Mucosa of rectum (tissue), 2 donors: Measurements from ENCODE around the gene CCDC87.

Experiments used
- H3K27ac ChIP-seq, 2 donors: one replicate each; pipeline ENCODE4 v1.7.0; 2013; ENCODE audit warnings: inconsistent platforms in 2 of 2, low read depth in 2 of 2, low read length in 2 of 2
- H3K27me3 ChIP-seq, 2 donors: one replicate each; pipeline ENCODE4 v1.7.0; 2013; ENCODE audit warnings: low read length in 2 of 2; ENCODE audit not compliant: control insufficient read depth in 2 of 2, insufficient read depth in 2 of 2
- H3K36me3 ChIP-seq, 2 donors: one replicate each; pipeline ENCODE4 v1.7.0; 2013; ENCODE audit warnings: low read length in 2 of 2; ENCODE audit not compliant: control insufficient read depth in 2 of 2, insufficient read depth in 2 of 2
- H3K4me1 ChIP-seq, 2 donors: one replicate each; pipeline ENCODE4 v1.7.0; 2013; ENCODE audit warnings: low read length in 2 of 2, mild to moderate bottlenecking in 1 of 2; ENCODE audit not compliant: control insufficient read depth in 2 of 2, insufficient read depth in 2 of 2
- H3K4me3 ChIP-seq, 2 donors: one replicate each; pipeline ENCODE4 v1.7.0; 2013; ENCODE audit warnings: low read length in 2 of 2
- H3K9ac ChIP-seq, 2 donors: one replicate each; pipeline ENCODE4 v1.7.0; 2013; ENCODE audit warnings: low read length in 2 of 2, low read depth in 1 of 2, mild to moderate bottlenecking in 1 of 2
- H3K9me3 ChIP-seq, 2 donors: one replicate each; pipeline ENCODE4 v1.7.0; 2013; ENCODE audit warnings: low read length in 2 of 2; ENCODE audit not compliant: control insufficient read depth in 2 of 2
- donor health status: healthy.
- donor health status: Normal muscosa, but diverticular disease.

CCDC87 gene

DNA sequence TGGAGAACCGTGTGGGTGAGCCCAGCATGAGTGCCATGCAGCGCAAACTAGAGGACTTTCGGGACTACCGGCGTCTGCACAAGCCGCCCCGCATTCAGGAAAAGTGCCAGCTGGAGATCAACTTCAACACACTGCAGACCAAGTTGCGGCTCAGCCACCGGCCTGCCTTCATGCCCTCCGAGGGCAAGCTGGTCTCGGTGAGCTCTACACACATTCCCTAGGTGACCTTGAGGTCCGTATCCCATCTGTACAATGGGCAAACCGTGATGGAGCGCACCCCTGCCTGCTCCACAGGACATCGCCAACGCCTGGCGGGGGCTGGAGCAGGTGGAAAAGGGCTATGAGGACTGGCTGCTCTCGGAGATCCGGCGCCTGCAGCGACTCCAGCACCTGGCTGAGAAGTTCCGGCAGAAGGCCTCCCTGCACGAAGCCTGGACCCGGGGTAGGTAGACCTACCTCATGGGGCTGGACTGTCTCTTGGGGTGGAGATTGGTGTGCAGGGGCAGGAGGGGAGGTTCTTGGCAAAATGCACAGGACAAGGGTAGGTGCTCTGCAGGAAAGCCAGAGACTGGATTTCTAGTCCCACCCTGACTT is 35.0 kb downstream of the CCDC87 start:
- Histone ChIP-seq H3K9ac (no peak overlapping the region), H3K36me3 (no peaks in the 10 kb centered on the region), H3K27me3 (peaks cover 2 to 5% of the 10 kb centered on the region in 2 donors), H3K27ac (no peak overlapping the region), H3K4me3 (no peak overlapping the region), H3K4me1 (peaks cover 0 to 2% of the 10 kb centered on the region in 2 donors), H3K9me3 (no peaks in the 10 kb centered on the region)

DNA sequence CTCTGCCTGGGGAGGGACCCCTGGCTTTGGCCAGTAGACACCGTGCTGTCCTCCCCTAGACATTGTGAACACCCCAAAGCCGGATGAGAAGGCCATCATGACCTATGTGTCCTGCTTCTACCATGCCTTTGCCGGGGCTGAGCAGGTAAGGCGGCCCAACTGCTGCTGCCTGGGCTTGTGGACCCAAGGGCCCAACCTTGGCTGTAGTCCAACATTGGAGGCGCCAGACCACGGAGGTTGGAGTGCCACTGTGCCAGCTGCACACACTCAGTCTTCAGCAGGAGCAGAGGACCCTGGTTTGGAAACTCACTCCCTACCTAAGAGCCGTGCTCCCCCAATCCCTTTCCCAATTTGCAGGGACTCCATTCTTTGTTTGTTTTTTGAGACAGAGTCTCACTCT is 36.8 kb downstream of the CCDC87 start:
- H3K27me3 ChIP-seq: peaks cover 2 to 5% of the 10 kb centered on the region in 2 donors

DNA sequence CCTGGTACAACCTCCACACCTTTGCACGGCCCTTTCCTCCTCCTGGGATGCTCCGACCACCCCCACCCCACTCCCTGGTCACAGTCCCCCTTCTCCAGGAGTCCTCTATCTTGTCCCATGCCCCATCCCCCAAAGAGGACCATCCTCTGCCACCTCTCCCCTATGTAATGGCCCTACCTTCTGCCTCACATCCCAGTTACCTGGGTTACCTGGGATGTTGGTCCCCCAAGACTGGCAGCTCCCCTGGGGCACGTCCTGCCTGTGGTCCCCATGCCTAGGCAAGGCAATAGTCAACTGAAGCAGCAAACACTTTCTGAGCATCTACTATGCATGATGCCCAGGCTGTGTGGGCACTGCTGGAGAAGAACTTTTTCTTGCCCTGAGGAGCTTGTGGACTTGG is 37.4 kb downstream of the CCDC87 start:
- H3K27me3 ChIP-seq: peaks cover 2 to 5% of the 10 kb centered on the region in 2 donors
- H3K9me3 ChIP-seq: no peaks in the 10 kb centered on the region
- no peak overlapping the region for H3K27ac ChIP-seq
- no peak overlapping the region for H3K9ac ChIP-seq
- H3K4me3 ChIP-seq: no peak overlapping the region
- H3K36me3 ChIP-seq: no peaks in the 10 kb centered on the region
- H3K4me1 ChIP-seq: peaks cover 0 to 2% of the 10 kb centered on the region in 2 donors

More for the DNA sequence above, 36.8 kb downstream of the CCDC87 start:
- Histone ChIP-seq H3K4me3 (no peak overlapping the region), H3K9me3 (no peaks in the 10 kb centered on the region), H3K36me3 (no peaks in the 10 kb centered on the region), H3K9ac (no peak overlapping the region), H3K4me1 (peaks cover 0 to 2% of the 10 kb centered on the region in 2 donors), H3K27ac (no peak overlapping the region)

DNA sequence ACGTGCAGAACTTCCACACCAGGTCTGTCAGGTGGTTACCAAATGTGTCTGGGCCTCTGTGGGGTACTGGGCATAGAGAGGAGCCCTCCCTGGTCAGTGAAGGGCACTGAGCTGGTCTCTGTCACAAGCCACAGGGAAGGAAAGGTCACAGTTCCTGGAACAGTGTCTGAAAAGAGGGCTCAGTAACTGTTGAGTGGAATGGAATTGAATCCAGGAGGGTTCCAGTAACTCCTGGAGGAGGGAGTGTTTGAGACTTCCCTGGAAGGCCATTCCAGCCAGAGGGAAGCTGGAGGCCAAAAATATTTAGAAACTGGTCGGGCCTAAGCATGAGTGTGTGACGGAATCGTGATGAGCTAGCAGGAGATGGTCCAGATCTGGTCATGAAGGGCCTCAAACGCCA is 38.3 kb downstream of the CCDC87 start:
- H3K4me3 ChIP-seq: no peak overlapping the region
- H3K27ac ChIP-seq: no peak overlapping the region
- no peak overlapping the region for H3K9ac ChIP-seq
- H3K27me3 ChIP-seq: peaks cover 2 to 5% of the 10 kb centered on the region in 2 donors
- peaks cover 0 to 2% of the 10 kb centered on the region in 2 donors for H3K4me1 ChIP-seq
- no peaks in the 10 kb centered on the region for H3K36me3 ChIP-seq
- H3K9me3 ChIP-seq: no peaks in the 10 kb centered on the region

- Histone ChIP-seq H3K9me3 (no peaks in the 10 kb centered on the region), H3K4me1 (peaks cover 0 to 4% of the 10 kb centered on the region in 2 donors), H3K27ac (no peak overlapping the region), H3K27me3 (no peaks in the 10 kb centered on the region), H3K9ac (no peak overlapping the region), H3K36me3 (no peaks in the 10 kb centered on the region), H3K4me3 (no peak overlapping the region)
These were observed 42.0 kb downstream of the CCDC87 start for GRCh38 chr11:66550887-66551286.

GRCh38 chr11:66549696-66550095 is 43.2 kb downstream of the CCDC87 start:
- no peaks in the 10 kb centered on the region for H3K36me3 ChIP-seq
- H3K27ac ChIP-seq: no peak overlapping the region
- no peaks in the 10 kb centered on the region for H3K9me3 ChIP-seq
- H3K4me3 ChIP-seq: no peak overlapping the region
- no peak overlapping the region for H3K9ac ChIP-seq
- no peaks in the 10 kb centered on the region for H3K27me3 ChIP-seq
- H3K4me1 ChIP-seq: peaks cover 4 to 5% of the 10 kb centered on the region in 2 donors

- Histone ChIP-seq H3K4me3 (no peak overlapping the region), H3K27me3 (no peaks in the 10 kb centered on the region), H3K36me3 (no peaks in the 10 kb centered on the region), H3K27ac (no peak overlapping the region), H3K9ac (no peak overlapping the region), H3K4me1 (peaks cover 5 to 8% of the 10 kb centered on the region in 2 donors), H3K9me3 (no peaks in the 10 kb centered on the region)
These were observed 43.9 kb downstream of the CCDC87 start for GRCh38 chr11:66548774-66549630.

- Histone ChIP-seq H3K4me1 (peaks cover 5 to 9% of the 10 kb centered on the region in 2 donors), H3K27me3 (no peaks in the 10 kb centered on the region), H3K36me3 (peaks cover 0 to under 1% of the 10 kb centered on the region in 2 donors), H3K9ac (no peak overlapping the region), H3K9me3 (no peaks in the 10 kb centered on the region), H3K27ac (no peak overlapping the region), H3K4me3 (no peak overlapping the region)
These were observed 44.8 kb downstream of the CCDC87 start for GRCh38 chr11:66548041-66548440.

DNA sequence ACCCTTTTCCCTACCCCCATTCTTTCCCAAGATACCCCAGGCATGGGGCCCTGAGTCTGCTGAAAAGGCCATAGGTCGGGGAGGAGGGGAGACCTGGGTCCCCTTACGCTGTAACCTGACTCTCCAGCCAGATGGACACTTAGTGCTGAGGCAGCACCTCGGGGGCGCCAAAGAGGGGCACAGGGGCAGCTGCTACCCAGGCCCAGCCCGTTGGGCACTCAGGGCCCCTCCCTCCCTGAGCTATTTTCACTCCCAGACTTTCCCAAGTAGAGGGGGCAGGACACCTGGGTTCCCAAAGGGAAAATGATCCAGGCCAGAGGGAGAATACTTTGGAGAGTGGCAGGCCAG is 45.2 kb downstream of the CCDC87 start:
- Histone ChIP-seq H3K36me3 (peaks cover 0 to 2% of the 10 kb centered on the region in 2 donors), H3K27me3 (no peaks in the 10 kb centered on the region), H3K4me1 (peaks cover 5 to 9% of the 10 kb centered on the region in 2 donors), H3K9me3 (no peaks in the 10 kb centered on the region), H3K9ac (no peak overlapping the region), H3K27ac (no peak overlapping the region), H3K4me3 (no peak overlapping the region)

- Histone ChIP-seq H3K4me3 (no peak overlapping the region), H3K27ac (no peak overlapping the region), H3K9me3 (no peaks in the 10 kb centered on the region), H3K4me1 (peaks cover 5 to 9% of the 10 kb centered on the region in 2 donors), H3K27me3 (no peaks in the 10 kb centered on the region), H3K9ac (no peak overlapping the region), H3K36me3 (peaks cover 0 to 5% of the 10 kb centered on the region in 2 donors)
These were observed 45.7 kb downstream of the CCDC87 start for GRCh38 chr11:66546966-66547661.
